CD4-positive, alpha-beta T cell treated with Interleukin-10 for 1 hour (primary cell): Measurements from ENCODE around the gene ACOT2.
"Not testable (repeated sequence)": the region's sequence is repeated elsewhere in the genome, so short reads cannot be mapped to it uniquely, and the experiment has no call there.

Experiments used
- DNase-seq: peaks from one replicate; pipeline ENCODE4 v3.0.0-alpha.2; 2020

ACOT2 gene

DNA sequence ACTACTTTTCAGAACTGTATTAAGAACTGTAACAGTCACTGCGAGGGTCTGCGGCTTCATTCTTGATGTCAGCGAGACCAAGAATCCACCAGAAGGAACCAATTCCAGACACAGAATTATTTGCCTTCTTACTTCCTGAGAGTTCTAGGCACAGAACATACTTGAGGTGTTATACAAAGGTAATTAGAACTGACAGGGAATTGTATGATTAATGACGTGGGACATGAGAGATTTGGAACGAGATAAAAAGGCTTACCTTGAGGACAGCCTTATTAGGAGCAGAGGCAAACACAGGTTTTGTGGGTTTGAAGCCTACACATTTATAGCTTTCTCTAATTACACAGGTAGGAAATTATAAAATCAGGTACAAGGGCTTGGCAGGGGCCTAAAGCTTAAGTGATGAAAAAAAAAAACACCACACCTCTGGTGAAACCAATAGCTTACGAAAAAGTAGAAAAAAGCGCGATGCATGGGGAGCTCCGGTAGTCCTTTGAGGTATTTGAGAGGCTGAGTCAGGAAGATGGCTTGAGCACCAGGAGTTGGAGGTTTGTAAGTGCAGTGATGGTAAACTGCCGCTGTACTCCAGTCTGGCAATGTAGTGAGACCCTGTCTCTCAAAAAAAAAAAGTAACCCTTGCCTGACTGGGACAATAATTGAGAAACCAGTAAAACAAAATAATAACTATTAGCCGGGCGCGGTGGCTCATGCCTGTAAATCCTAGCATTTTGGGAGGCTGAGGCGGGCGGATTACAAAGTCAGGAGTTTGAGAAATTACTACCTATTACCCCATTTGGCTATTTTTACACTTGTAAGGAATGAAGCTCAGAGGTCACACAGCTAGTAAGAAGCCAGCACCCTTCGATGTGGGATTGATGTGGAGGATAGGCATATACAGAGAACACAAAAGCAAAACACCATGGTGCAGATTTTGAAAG, 795 bp upstream of the ACOT2 start:
- peak; percentile 20 for DNase-seq

DNA sequence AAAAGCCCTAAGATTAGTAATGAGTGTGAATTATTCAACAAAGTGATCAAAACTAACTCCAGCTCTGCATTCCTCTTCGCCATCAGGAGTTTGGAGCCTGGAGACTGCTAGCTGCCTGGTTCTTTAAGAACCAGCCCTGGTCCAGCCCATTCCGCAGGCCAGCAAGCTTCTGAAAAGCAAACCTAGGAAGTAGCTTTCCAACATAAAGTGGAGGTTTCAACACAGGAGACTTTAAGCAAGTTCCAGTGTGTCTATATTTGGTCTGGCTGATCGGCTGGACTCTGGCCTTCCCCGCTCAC, 178 bp upstream of the ACOT2 start:
- DNase-seq = not testable (repeated sequence)

GRCh38 chr14:73570913-73571312, 1.9 kb downstream of the ACOT2 start:
- DNase-seq = peak; percentile 80

DNA sequence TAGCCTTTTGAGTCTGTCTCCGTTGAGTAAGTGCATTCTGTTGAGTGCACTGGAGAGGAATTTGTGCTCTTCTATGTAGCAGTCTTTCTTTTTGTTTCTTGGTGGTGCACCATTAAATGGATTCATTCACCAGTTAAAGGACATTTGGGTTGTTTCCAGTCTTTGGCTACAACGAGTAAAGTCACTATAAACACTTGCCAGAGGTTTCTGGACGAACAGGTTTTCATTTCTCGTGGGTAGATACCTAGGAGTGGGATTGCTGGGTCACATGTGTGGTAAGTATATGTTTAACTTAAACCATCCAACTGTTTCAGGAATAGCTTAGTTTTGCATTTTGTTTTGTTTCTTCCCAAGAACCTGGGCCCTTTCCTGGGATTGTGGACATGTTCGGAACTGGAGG, 4.0 kb downstream of the ACOT2 start:
- not testable (repeated sequence) for DNase-seq

- DNase-seq = not testable (repeated sequence)
These were observed 4.7 kb downstream of the ACOT2 start for GRCh38 chr14:73573740-73574139.

- DNase-seq = not testable (repeated sequence)
These were observed 5.2 kb downstream of the ACOT2 start for GRCh38 chr14:73574251-73574650.

- DNase-seq = no peak
These were observed 7.4 kb downstream of the ACOT2 start for GRCh38 chr14:73576391-73576790.

DNA sequence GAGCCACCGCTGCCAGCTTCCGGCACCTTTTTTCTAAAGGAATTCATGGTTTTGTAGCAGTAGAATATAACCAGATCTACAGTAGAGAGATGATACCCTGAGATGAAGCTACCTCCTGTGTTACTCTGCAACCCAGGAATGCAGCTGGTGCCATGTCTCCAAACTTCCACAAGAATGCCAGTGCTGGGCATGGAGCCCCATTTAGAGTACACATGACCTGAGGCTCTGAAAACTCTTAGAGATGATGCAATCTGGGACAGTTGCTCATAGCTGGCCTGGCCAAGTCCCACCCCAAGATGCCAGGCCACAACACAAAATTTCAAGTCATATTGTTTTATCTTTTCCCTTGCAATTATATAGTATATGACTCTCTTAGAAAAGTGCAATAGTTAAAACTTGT, 8.2 kb downstream of the ACOT2 start:
- not testable (repeated sequence) for DNase-seq

GRCh38 chr14:73582102-73582979, 13.3 kb downstream of the ACOT2 start:
- DNase-seq = not testable (repeated sequence)

- DNase-seq = no peak
These were observed 19.7 kb downstream of the ACOT2 start for GRCh38 chr14:73588695-73589094.

DNA sequence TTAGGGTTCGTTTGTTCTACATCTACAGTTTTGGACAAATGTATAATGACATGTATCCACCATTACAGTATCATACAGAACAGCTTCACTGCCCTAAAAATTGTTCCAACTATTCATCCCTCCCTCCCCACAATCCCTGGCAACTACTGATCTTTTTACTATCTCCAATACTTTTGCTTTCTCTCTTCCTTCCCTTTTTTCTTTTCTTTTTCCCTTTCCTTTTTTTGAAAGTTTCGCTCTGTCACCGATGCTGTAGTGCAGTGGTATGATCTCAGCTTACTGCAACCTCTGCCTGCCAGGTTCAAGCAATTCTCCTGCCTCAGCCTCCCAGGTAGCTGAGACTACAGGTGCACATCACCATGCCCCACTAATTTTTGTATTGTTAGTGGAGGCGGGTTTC, 20.1 kb downstream of the ACOT2 start:
- DNase-seq = no peak

DNA sequence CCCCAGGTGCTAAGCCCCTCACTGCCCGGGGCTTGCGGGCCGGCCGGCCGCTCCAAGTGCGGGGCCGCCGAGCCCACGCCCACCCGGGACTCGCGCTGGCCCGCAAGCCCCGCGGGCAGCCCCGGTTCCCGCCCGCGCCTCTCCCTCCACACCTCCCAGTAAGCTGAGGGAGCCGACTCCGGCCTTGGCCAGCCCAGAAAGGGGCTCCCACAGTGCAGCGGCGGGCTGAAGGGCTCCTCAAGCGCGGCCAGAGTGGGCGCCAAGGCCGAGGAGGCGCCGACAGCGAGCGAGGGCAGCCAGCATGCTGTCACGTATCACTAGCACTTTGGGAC, 21.6 kb downstream of the ACOT2 start:
- DNase-seq = not testable (repeated sequence)

DNA sequence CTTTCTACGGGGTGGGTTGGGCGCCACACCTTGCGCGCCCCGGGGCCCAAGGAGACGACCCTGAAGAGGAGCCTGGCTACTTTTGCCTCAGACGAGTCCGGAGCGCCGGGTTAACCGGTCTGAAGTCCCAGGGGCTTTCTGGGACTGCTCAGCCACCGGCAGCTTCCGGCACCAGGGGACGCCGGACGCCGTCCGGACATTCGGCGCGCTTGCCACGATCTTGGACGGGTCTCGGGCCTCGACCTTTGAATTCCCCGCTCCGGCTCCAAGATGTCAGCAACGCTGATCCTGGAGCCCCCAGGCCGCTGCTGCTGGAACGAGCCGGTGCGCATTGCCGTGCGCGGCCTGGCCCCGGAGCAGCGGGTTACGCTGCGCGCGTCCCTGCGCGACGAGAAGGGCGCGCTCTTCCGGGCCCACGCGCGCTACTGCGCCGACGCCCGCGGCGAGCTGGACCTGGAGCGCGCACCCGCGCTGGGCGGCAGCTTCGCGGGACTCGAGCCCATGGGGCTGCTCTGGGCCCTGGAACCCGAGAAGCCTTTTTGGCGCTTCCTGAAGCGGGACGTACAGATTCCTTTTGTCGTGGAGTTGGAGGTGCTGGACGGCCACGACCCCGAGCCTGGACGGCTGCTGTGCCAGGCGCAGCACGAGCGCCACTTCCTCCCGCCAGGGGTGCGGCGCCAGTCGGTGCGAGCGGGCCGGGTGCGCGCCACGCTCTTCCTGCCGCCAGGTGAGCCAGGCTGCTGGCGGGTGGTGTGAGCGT, 22.9 kb downstream of the ACOT2 start, which contains the start of gene ACOT4:
Gene ACOT4, plus strand, starts transcription at position 184 of the 760 bp plus-strand sequence. Its CDS starts 87 bp downstream, at position 271.
- DNase-seq = peak; percentile 59

DNA sequence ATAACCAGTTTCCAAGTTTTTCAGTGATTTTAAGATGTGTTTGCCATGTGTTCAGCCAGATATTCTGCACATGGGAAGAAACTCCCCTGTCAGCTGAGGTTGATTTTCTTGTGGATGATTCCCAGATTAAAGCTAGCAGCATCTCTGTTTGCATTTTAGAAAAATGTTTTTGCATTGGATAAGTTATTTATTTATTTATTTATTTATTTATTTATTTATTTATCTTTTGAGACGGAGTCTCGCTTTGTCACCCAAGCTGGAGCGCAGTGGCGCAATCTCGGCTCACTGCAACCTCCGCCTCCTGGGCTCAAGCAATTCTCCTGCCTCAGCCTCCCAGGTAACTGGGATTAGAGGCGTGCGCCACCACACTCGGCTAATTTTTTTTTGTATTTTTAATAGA, 25.5 kb downstream of the ACOT2 start:
- DNase-seq = no peak

GRCh38 chr14:73599499-73599898, 30.5 kb downstream of the ACOT2 start:
- DNase-seq = no peak

DNA sequence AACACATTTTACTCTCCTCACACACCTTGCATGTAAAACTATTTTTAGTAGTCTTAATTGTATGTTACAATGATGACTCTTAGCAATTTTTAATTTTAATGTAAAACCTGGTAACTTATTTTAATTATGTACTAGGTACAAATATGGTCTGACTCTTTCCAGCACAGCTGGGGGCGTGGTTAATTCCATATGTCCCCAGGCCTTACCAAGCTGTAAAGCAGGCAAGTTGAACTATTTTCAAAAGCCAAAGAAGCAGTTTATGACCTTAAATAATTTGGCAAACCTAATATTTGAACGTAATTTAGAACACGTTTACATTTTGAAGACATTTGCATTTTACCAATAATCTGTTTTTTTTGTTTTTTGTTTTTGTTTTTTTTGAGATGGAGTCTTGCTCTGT, 34.0 kb downstream of the ACOT2 start:
- DNase-seq = no peak

DNA sequence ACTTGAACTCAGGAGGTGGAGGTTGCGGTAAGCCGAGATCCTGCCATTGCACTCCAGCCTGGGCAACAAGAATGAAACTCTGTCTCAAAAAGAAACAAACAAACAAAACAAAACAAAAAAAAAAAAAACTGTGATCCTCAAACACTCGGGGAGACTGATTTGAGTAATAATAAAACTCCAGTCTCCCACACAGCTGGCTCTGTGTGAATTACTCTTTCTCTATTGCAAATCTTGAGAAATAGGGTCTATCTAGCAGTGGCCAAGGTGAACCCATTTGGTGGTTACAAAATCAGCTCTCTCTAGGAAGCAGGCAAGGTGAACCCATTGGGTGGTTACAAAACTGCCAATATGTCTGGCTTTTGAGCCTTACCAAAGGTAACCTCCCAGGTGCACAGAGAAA, 37.3 kb downstream of the ACOT2 start:
- no peak for DNase-seq

DNA sequence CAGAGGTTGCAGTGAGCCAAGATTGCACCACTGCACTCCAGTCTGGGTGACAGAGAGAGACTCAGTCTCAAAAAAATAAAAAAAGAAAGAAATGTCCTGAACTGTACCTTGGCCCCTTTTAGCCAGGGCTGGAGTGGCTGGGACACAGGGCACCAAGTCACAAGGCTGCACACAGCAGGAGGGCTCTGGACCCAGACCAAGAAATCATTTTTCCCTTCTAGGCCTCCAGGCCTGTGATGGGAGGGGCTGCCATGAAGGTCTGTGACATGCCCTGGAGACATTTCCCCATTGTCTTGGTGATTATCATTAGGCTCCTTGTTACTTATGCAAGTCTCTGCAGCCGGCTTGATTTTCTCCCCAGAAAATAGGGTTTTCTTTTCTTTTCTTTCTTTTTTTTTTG, 38.2 kb downstream of the ACOT2 start:
- no peak for DNase-seq

DNA sequence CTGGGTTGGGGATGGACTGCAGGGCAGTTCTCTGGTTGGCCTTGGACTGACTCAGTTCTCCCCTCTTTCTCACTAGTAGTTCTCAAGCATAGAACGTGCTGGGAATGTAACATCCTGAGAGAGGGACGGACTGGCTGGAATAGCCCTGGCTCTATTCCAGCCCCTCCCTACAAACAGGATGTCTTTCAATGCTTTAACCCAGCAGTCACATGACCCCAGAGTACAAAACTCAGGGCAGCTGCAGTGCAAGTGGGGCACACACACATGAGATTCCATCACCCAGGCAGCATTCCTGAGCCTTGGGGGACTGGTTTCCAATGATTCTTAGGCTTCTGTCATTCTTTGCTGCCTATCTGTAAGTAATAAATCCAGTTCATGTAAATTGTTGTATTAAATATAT, 41.7 kb downstream of the ACOT2 start:
- no peak for DNase-seq

DNA sequence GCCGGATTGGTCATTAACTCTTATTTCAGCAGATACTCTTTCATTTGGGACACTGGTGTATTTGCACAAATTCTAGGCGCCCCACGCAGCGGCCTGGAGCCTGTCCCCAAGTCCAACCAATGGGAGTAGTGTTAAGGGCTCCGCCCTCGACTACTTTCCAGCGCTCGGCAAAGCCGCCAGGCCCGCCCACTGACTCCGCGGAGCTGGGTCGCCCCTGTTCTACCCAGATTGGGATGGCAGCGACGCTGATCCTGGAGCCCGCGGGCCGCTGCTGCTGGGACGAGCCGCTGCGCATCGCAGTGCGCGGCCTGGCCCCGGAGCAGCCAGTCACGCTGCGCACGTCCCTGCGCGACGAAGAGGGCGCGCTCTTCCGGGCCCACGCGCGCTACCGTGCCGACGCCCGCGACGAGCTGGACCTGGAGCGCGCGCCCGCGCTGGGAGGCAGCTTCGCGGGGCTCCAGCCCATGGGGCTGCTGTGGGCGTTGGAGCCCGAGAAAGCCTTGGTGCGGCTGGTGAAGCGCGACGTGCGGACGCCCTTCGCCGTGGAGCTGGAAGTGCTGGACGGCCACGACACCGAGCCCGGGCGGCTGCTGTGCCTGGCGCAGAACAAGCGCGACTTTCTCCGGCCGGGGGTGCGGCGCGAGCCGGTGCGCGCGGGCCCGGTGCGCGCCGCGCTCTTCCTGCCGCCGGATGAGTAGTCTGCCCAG, 43.5 kb downstream of the ACOT2 start, which contains the start of gene ACOT6:
Gene ACOT6, plus strand, starts transcription at position 179 of the 707 bp plus-strand sequence. Its CDS starts 55 bp downstream, at position 234.
- peak; percentile 70 for DNase-seq

DNA sequence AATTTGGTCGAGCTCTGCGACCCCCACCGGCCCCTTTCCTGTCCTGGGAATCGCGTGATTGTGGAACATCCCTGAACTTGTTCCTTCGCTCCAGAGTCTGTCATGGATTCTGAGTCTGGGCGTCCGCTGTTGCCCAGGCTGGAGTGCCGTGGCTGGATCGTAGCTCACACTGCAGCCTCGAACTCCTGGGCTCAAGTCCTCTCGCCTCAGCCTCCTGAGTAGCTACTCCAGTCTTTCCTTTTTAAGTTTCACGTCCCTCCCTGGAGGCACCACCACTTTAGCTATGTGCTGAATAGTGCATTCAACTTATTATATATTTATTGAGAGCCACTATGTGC, 44.0 kb downstream of the ACOT2 start:
- no peak for DNase-seq

DNA sequence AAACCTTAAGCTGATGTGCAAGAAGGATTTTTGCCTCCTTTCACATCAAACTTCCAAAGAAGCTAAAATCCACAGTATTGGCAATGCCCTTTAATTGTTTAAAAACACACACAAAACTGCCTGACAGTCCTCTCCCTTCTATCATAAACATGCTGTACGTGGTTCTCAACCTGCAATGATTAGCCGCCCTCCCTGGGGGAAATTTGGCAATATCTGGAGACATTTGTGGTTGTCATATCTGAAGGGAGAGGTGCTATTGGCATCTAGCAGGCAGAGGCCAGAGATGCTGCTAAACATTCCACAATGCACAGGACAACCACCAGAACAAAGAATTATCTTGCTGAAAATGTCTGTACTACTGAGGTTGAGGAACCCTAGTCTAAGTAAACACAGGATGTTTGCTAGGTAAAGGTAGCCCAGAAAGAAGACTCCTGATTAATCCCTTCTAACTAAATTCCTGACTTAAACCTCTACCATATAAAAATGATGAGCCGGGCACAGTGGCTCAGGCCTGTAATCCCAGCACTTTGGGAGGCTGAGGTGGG, 44.5 kb downstream of the ACOT2 start:
- DNase-seq = no peak
